ENCODE measurements around the gene HLA-E. TPM values are rescaled to one million over a fixed set of nuclear protein-coding genes. Genes with fewer than 3 reads are reported as not detected.
A peak's percentile ranks its signal among the peaks of the same experiment; 100 is the strongest.
"Not testable (repeated sequence)": the region's sequence is repeated elsewhere in the genome, so short reads cannot be mapped to it uniquely, and the experiment has no call there.

The HLA-E gene
- polyA plus RNA-seq, 1 donor from 2014 or later, result 2,343 TPM

- not testable (repeated sequence) for H3K27me3 Mint-ChIP-seq, H3K36me3 Mint-ChIP-seq, H3K9me3 Mint-ChIP-seq
- H3K27ac Mint-ChIP-seq, result peak overlapping the region; percentile 67 to 94 (median 93)
- H3K4me1 Mint-ChIP-seq, result peaks cover 58 to 67% (median 58%) of the 10 kb centered on the region in 3 donors
- H3K4me3 Mint-ChIP-seq, result peak overlapping the region; percentile 3 to 86 (median 79)
These were observed 40.1 kb downstream of the HLA-E start for GRCh38 chr6:30529349-30529875.

GRCh38 chr6:30530014-30530413 lies 40.7 kb downstream of the HLA-E start:
- Mint-ChIP-seq H3K27ac (peak overlapping the region; percentile 21 to 94 (median 93)), H3K9me3 (no peaks in the 10 kb centered on the region), H3K27me3 (no peaks in the 10 kb centered on the region), H3K4me1 (peaks cover 52 to 61% (median 52%) of the 10 kb centered on the region in 3 donors), H3K36me3 (peaks cover 6% of the 10 kb centered on the region), H3K4me3 (peak overlapping the region; percentile 3 to 86 (median 79))

GRCh38 chr6:30533460-30534294 lies 44.4 kb downstream of the HLA-E start:
- Mint-ChIP-seq H3K36me3 (peaks cover 4% of the 10 kb centered on the region), H3K27ac (peak overlapping the region; percentile 53 to 91 (median 70)), H3K27me3 (no peaks in the 10 kb centered on the region), H3K4me1 (peaks cover 29 to 33% (median 33%) of the 10 kb centered on the region in 3 donors), H3K9me3 (no peaks in the 10 kb centered on the region), H3K4me3 (peak overlapping the region; percentile 68 to 95 (median 91))

- Mint-ChIP-seq H3K36me3 (no peaks in the 10 kb centered on the region), H3K9me3 (no peaks in the 10 kb centered on the region), H3K27ac (peak overlapping the region in 1 of 3 donors; percentile 24), H3K4me3 (peak overlapping the region in 1 of 4 donors; percentile 65), H3K27me3 (no peaks in the 10 kb centered on the region), H3K4me1 (peaks cover 13 to 19% (median 16%) of the 10 kb centered on the region in 3 donors)
These were observed 48.6 kb downstream of the HLA-E start for GRCh38 chr6:30537931-30538330.

GRCh38 chr6:30541515-30542403 lies 52.5 kb downstream of the HLA-E start:
- Mint-ChIP-seq H3K9me3 (no peaks in the 10 kb centered on the region), H3K27me3 (no peaks in the 10 kb centered on the region), H3K27ac (peak overlapping the region; percentile 91 to 97 (median 96)), H3K4me3 (peak overlapping the region; percentile 88 to 96 (median 92)), H3K36me3 (no peaks in the 10 kb centered on the region), H3K4me1 (peaks cover 25 to 27% (median 26%) of the 10 kb centered on the region in 3 donors)

GRCh38 chr6:30542404-30542725 lies 53.1 kb downstream of the HLA-E start:
- Mint-ChIP-seq H3K36me3 (no peaks in the 10 kb centered on the region), H3K4me1 (peaks cover 25 to 27% (median 26%) of the 10 kb centered on the region in 3 donors), H3K4me3 (peak overlapping the region; percentile 88 to 96 (median 92)), H3K27me3 (no peaks in the 10 kb centered on the region), H3K27ac (peak overlapping the region; percentile 91 to 97 (median 96)), H3K9me3 (no peaks in the 10 kb centered on the region)

- Mint-ChIP-seq H3K4me1 (peaks cover 25 to 27% (median 26%) of the 10 kb centered on the region in 3 donors), H3K9me3 (no peaks in the 10 kb centered on the region), H3K27ac (peak overlapping the region; percentile 91 to 97 (median 96)), H3K36me3 (no peaks in the 10 kb centered on the region), H3K27me3 (no peaks in the 10 kb centered on the region), H3K4me3 (peak overlapping the region; percentile 88 to 96 (median 92))
These were observed 53.6 kb downstream of the HLA-E start for GRCh38 chr6:30542915-30543314.

Other genes starting within 250 kb of the HLA-E start
- gene TRIM39, start 162.6 kb upstream of the HLA-E start, polyA plus RNA-seq, result 14.1 TPM
- gene RPP21, start 144.4 kb upstream of the HLA-E start, polyA plus RNA-seq, result 89.1 TPM
- gene GNL1, start 67.0 kb downstream of the HLA-E start, polyA plus RNA-seq, result 46.1 TPM
- 8.8 TPM for gene PRR3, start 67.8 kb downstream of the HLA-E start, polyA plus RNA-seq
- 33.7 TPM for gene ABCF1, start 81.9 kb downstream of the HLA-E start, polyA plus RNA-seq
- 28.0 TPM for gene PPP1R10, start 127.7 kb downstream of the HLA-E start, polyA plus RNA-seq
- gene MRPS18B, start 128.3 kb downstream of the HLA-E start, polyA plus RNA-seq, result 146 TPM
- gene ATAT1, start 137.4 kb downstream of the HLA-E start, polyA plus RNA-seq, result 2.0 TPM
- gene C6orf136, start 157.6 kb downstream of the HLA-E start, polyA plus RNA-seq, result 26.9 TPM
- gene DHX16, start 183.5 kb downstream of the HLA-E start, polyA plus RNA-seq, result 21.6 TPM
- 91.7 TPM for gene PPP1R18, start 197.1 kb downstream of the HLA-E start, polyA plus RNA-seq
- gene NRM, start 201.5 kb downstream of the HLA-E start, polyA plus RNA-seq, result 56.1 TPM
- 4.6 TPM for gene MDC1, start 227.8 kb downstream of the HLA-E start, polyA plus RNA-seq
- 156 TPM for gene TUBB, start 230.8 kb downstream of the HLA-E start, polyA plus RNA-seq